ENCODE measurements around the gene CD48.

DNA sequence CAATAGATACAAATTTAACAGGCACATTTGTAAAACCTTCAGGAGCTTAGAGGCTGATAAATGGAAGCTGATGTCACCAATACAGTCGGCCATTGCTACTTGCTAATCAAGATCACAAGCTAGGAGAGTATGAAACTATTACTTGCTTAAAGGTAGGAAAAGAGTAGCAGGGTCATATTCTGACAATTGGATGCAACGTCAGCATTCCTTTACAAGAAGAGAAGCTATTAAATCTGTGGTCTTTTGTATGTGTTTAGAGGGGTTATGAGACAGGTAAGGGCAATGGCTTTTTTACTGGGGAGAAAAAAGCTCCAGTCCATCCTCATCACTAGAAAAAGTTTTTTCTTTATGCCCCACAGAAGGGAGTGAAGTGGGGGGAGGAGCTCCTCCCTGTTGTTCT lies 11.7 kb upstream of the CD48 start:
- no peak for TF ChIP-seq EZH2phosphoT487 (IDR thresholded peaks at IDR 0.05; ENCODE audit: borderline replicate concordance, low read length)
- TF ChIP-seq, protein P1, sequence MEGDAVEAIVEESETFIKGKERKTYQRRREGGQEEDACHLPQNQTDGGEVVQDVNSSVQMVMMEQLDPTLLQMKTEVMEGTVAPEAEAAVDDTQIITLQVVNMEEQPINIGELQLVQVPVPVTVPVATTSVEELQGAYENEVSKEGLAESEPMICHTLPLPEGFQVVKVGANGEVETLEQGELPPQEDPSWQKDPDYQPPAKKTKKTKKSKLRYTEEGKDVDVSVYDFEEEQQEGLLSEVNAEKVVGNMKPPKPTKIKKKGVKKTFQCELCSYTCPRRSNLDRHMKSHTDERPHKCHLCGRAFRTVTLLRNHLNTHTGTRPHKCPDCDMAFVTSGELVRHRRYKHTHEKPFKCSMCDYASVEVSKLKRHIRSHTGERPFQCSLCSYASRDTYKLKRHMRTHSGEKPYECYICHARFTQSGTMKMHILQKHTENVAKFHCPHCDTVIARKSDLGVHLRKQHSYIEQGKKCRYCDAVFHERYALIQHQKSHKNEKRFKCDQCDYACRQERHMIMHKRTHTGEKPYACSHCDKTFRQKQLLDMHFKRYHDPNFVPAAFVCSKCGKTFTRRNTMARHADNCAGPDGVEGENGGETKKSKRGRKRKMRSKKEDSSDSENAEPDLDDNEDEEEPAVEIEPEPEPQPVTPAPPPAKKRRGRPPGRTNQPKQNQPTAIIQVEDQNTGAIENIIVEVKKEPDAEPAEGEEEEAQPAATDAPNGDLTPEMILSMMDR (IDR thresholded peaks at IDR 0.05; ENCODE audit: low read depth, low read length, poor library complexity, severe bottlenecking) = no peak

Data from DOHH2 (cell line).